ENCODE data around the gene GOLGA6L2.

GRCh38 chr15:23402544-23402943 is 44.5 kb downstream of the GOLGA6L2 start:
- TF ChIP-seq, protein P1, sequence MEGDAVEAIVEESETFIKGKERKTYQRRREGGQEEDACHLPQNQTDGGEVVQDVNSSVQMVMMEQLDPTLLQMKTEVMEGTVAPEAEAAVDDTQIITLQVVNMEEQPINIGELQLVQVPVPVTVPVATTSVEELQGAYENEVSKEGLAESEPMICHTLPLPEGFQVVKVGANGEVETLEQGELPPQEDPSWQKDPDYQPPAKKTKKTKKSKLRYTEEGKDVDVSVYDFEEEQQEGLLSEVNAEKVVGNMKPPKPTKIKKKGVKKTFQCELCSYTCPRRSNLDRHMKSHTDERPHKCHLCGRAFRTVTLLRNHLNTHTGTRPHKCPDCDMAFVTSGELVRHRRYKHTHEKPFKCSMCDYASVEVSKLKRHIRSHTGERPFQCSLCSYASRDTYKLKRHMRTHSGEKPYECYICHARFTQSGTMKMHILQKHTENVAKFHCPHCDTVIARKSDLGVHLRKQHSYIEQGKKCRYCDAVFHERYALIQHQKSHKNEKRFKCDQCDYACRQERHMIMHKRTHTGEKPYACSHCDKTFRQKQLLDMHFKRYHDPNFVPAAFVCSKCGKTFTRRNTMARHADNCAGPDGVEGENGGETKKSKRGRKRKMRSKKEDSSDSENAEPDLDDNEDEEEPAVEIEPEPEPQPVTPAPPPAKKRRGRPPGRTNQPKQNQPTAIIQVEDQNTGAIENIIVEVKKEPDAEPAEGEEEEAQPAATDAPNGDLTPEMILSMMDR (conservative IDR thresholded peaks at IDR 0.05 in 1 of 2, IDR thresholded peaks at IDR 0.05 in 1 of 2; ENCODE audit: extremely low read depth in 1 of 2, insufficient read depth in 1 of 2, low read depth in 1 of 2, low read length in 2 of 2), result no peak
- no peak for TF ChIP-seq EZH2 (IDR thresholded peaks at IDR 0.05; ENCODE audit: borderline replicate concordance, low read length)
